ENCODE results near the gene MST1.

Gene MST1

GRCh38 chr3:49644684-49645083, 44.6 kb downstream of the MST1 start:
- TF ChIP-seq FOXM1 (IDR thresholded peaks at IDR 0.05; ENCODE audit: borderline replicate concordance, low read depth) (no peak), USF1 (IDR thresholded peaks at IDR 0.05) (no peak), TCF12 (IDR thresholded peaks at IDR 0.05; ENCODE audit: low read depth) (no peak), ZBTB7A (IDR thresholded peaks at IDR 0.05; ENCODE audit: low read depth) (no peak), CREB1 (IDR thresholded peaks at IDR 0.05; ENCODE audit: low read depth) (no peak), TAF1 (IDR thresholded peaks at IDR 0.05; ENCODE audit: low read depth) (no peak), EGR1 (IDR thresholded peaks at IDR 0.05) (no peak), NFIC (IDR thresholded peaks at IDR 0.05) (no peak), YY1 (IDR thresholded peaks at IDR 0.05; ENCODE audit: low read depth) (no peak), MAX (IDR thresholded peaks at IDR 0.05) (no peak), REST (IDR thresholded peaks at IDR 0.05; ENCODE audit: low read depth) (no peak), EP300 (IDR thresholded peaks at IDR 0.05; ENCODE audit: borderline replicate concordance) (no peak), CEBPB (IDR thresholded peaks at IDR 0.05) (no peak)

- no peak for TF ChIP-seq TCF12 (IDR thresholded peaks at IDR 0.05; ENCODE audit: low read depth)
- TF ChIP-seq FOXM1 (IDR thresholded peaks at IDR 0.05; ENCODE audit: borderline replicate concordance, low read depth): no peak
- no peak for TF ChIP-seq MAX (IDR thresholded peaks at IDR 0.05)
- TF ChIP-seq EGR1 (IDR thresholded peaks at IDR 0.05): no peak
- no peak for TF ChIP-seq REST (IDR thresholded peaks at IDR 0.05; ENCODE audit: low read depth)
- no peak for TF ChIP-seq YY1 (IDR thresholded peaks at IDR 0.05; ENCODE audit: low read depth)
- TF ChIP-seq CEBPB (IDR thresholded peaks at IDR 0.05): no peak
Observed at GRCh38 chr3:49642708-49643145, 46.5 kb downstream of the MST1 start.

- TF ChIP-seq CREB1 (IDR thresholded peaks at IDR 0.05; ENCODE audit: low read depth): no peak
Observed at GRCh38 chr3:49641921-49642707, 47.2 kb downstream of the MST1 start.

- no peak for TF ChIP-seq YY1 (IDR thresholded peaks at IDR 0.05; ENCODE audit: low read depth)
- TF ChIP-seq USF1 (IDR thresholded peaks at IDR 0.05): no peak
- no peak for TF ChIP-seq ZBTB7A (IDR thresholded peaks at IDR 0.05; ENCODE audit: low read depth)
- TF ChIP-seq EP300 (IDR thresholded peaks at IDR 0.05; ENCODE audit: borderline replicate concordance): no peak
- TF ChIP-seq MAX (IDR thresholded peaks at IDR 0.05): no peak
- no peak for TF ChIP-seq TCF12 (IDR thresholded peaks at IDR 0.05; ENCODE audit: low read depth)
- no peak for TF ChIP-seq FOXM1 (IDR thresholded peaks at IDR 0.05; ENCODE audit: borderline replicate concordance, low read depth)
- no peak for TF ChIP-seq CREB1 (IDR thresholded peaks at IDR 0.05; ENCODE audit: low read depth)
- no peak for TF ChIP-seq RAD21 (IDR thresholded peaks at IDR 0.05; ENCODE audit: low read depth)
- no peak for TF ChIP-seq NFIC (IDR thresholded peaks at IDR 0.05)
- TF ChIP-seq EGR1 (IDR thresholded peaks at IDR 0.05): no peak
- no peak for TF ChIP-seq TEAD4 (IDR thresholded peaks at IDR 0.05)
- no peak for TF ChIP-seq REST (IDR thresholded peaks at IDR 0.05; ENCODE audit: low read depth)
- TF ChIP-seq CEBPB (IDR thresholded peaks at IDR 0.05): no peak
- TF ChIP-seq TAF1 (IDR thresholded peaks at IDR 0.05; ENCODE audit: low read depth): no peak
Observed at GRCh38 chr3:49641292-49641691, 48.0 kb downstream of the MST1 start.

Measured in Ishikawa (cell line).